ENCODE data around the gene UNC80.

The UNC80 gene

GRCh38 chr2:209946539-209946938 lies 174.9 kb downstream of the UNC80 start:
- H3K79me2 ChIP-seq (ENCODE audit: insufficient read depth, low read length): no peaks in the 10 kb centered on the region
- DNase-seq (no peak), ATAC-seq (ENCODE audit: insufficient read depth, low read depth) (no peak)
- H3K4me2 ChIP-seq (ENCODE audit: insufficient read depth, low read length): no peak overlapping the region
- TF ChIP-seq EZH2 (IDR thresholded peaks at IDR 0.05; ENCODE audit: borderline replicate concordance, low read depth, low read length, severe bottlenecking) (no peak), CTCF (IDR thresholded peaks at IDR 0.05; ENCODE audit: borderline replicate concordance, extremely low read depth, low read length, poor library complexity, severe bottlenecking) (no peak)
- H3K4me1 ChIP-seq (ENCODE audit: insufficient read depth, low read length): no peaks in the 10 kb centered on the region
- no peak overlapping the region for H3K9ac ChIP-seq (ENCODE audit: low read depth, low read length)
- no peaks in the 10 kb centered on the region for H4K20me1 ChIP-seq (ENCODE audit: insufficient read depth, low read length)
- H3K27ac ChIP-seq (ENCODE audit: low read length): no peak overlapping the region
- no peaks in the 10 kb centered on the region for H3K9me3 ChIP-seq (ENCODE audit: insufficient read depth, low read length, severe bottlenecking)
- no peaks in the 10 kb centered on the region for H3K27me3 ChIP-seq (ENCODE audit: insufficient read depth, low read length, poor library complexity)
- no peak overlapping the region for H3K4me3 ChIP-seq (ENCODE audit: low read depth in 1 of 2, low read length in 2 of 2)
- no peak overlapping the region for H2AFZ ChIP-seq (ENCODE audit: low read depth, low read length)
- no peaks in the 10 kb centered on the region for H3K36me3 ChIP-seq (ENCODE audit: insufficient read depth, low read length)

- Histone ChIP-seq H3K9me3 (ENCODE audit: insufficient read depth, low read length, severe bottlenecking) (no peaks in the 10 kb centered on the region), H3K4me2 (ENCODE audit: insufficient read depth, low read length) (no peak overlapping the region), H3K4me3 (ENCODE audit: low read depth in 1 of 2, low read length in 2 of 2) (no peak overlapping the region), H3K9ac (ENCODE audit: low read depth, low read length) (no peak overlapping the region), H3K36me3 (ENCODE audit: insufficient read depth, low read length) (no peaks in the 10 kb centered on the region), H3K79me2 (ENCODE audit: insufficient read depth, low read length) (no peaks in the 10 kb centered on the region), H3K4me1 (ENCODE audit: insufficient read depth, low read length) (no peaks in the 10 kb centered on the region), H3K27ac (ENCODE audit: low read length) (no peak overlapping the region), H3K27me3 (ENCODE audit: insufficient read depth, low read length, poor library complexity) (peaks cover 4% of the 10 kb centered on the region), H2AFZ (ENCODE audit: low read depth, low read length) (no peak overlapping the region), H4K20me1 (ENCODE audit: insufficient read depth, low read length) (no peaks in the 10 kb centered on the region)
- DNase-seq (no peak), ATAC-seq (ENCODE audit: insufficient read depth, low read depth) (no peak)
- TF ChIP-seq CTCF (IDR thresholded peaks at IDR 0.05; ENCODE audit: borderline replicate concordance, extremely low read depth, low read length, poor library complexity, severe bottlenecking): no peak
- TF ChIP-seq EZH2 (IDR thresholded peaks at IDR 0.05; ENCODE audit: borderline replicate concordance, low read depth, low read length, severe bottlenecking): no peak
Observed at GRCh38 chr2:209956271-209956670, 184.6 kb downstream of the UNC80 start.

GRCh38 chr2:209958016-209958415 lies 186.4 kb downstream of the UNC80 start:
- TF ChIP-seq CTCF (IDR thresholded peaks at IDR 0.05; ENCODE audit: borderline replicate concordance, extremely low read depth, low read length, poor library complexity, severe bottlenecking): no peak
- no peak for TF ChIP-seq EZH2 (IDR thresholded peaks at IDR 0.05; ENCODE audit: borderline replicate concordance, low read depth, low read length, severe bottlenecking)
- H3K27ac ChIP-seq (ENCODE audit: low read length): no peak overlapping the region
- no peaks in the 10 kb centered on the region for H3K36me3 ChIP-seq (ENCODE audit: insufficient read depth, low read length)
- H3K27me3 ChIP-seq (ENCODE audit: insufficient read depth, low read length, poor library complexity): peaks cover 9% of the 10 kb centered on the region
- no peak overlapping the region for H3K4me3 ChIP-seq (ENCODE audit: low read depth in 1 of 2, low read length in 2 of 2)
- H3K79me2 ChIP-seq (ENCODE audit: insufficient read depth, low read length): no peaks in the 10 kb centered on the region
- no peaks in the 10 kb centered on the region for H4K20me1 ChIP-seq (ENCODE audit: insufficient read depth, low read length)
- no peak for DNase-seq
- no peaks in the 10 kb centered on the region for H3K9me3 ChIP-seq (ENCODE audit: insufficient read depth, low read length, severe bottlenecking)
- H3K4me2 ChIP-seq (ENCODE audit: insufficient read depth, low read length): no peak overlapping the region
- H3K9ac ChIP-seq (ENCODE audit: low read depth, low read length): no peak overlapping the region
- no peaks in the 10 kb centered on the region for H3K4me1 ChIP-seq (ENCODE audit: insufficient read depth, low read length)
- no peak for ATAC-seq (ENCODE audit: insufficient read depth, low read depth)
- no peak overlapping the region for H2AFZ ChIP-seq (ENCODE audit: low read depth, low read length)

- Histone ChIP-seq H3K36me3 (ENCODE audit: insufficient read depth, low read length) (no peaks in the 10 kb centered on the region), H3K4me3 (ENCODE audit: low read depth in 1 of 2, low read length in 2 of 2) (no peak overlapping the region), H3K27me3 (ENCODE audit: insufficient read depth, low read length, poor library complexity) (peaks cover 12% of the 10 kb centered on the region), H3K4me2 (ENCODE audit: insufficient read depth, low read length) (no peak overlapping the region), H2AFZ (ENCODE audit: low read depth, low read length) (no peak overlapping the region), H3K9ac (ENCODE audit: low read depth, low read length) (no peak overlapping the region), H3K27ac (ENCODE audit: low read length) (no peak overlapping the region), H4K20me1 (ENCODE audit: insufficient read depth, low read length) (no peaks in the 10 kb centered on the region), H3K4me1 (ENCODE audit: insufficient read depth, low read length) (no peaks in the 10 kb centered on the region), H3K9me3 (ENCODE audit: insufficient read depth, low read length, severe bottlenecking) (no peaks in the 10 kb centered on the region), H3K79me2 (ENCODE audit: insufficient read depth, low read length) (no peaks in the 10 kb centered on the region)
- ATAC-seq (ENCODE audit: insufficient read depth, low read depth) (no peak), DNase-seq (no peak)
- TF ChIP-seq CTCF (IDR thresholded peaks at IDR 0.05; ENCODE audit: borderline replicate concordance, extremely low read depth, low read length, poor library complexity, severe bottlenecking): no peak
- TF ChIP-seq EZH2 (IDR thresholded peaks at IDR 0.05; ENCODE audit: borderline replicate concordance, low read depth, low read length, severe bottlenecking): no peak
Observed at GRCh38 chr2:209960045-209960444, 188.4 kb downstream of the UNC80 start.
